ENCODE results near the gene IFNA1. TPM values are rescaled to one million over a fixed set of nuclear protein-coding genes. Genes with fewer than 3 reads are reported as not detected.

The IFNA1 gene
- total and polyA plus RNA-seq, 2 experiments from 2014 or later, result not detected

DNA sequence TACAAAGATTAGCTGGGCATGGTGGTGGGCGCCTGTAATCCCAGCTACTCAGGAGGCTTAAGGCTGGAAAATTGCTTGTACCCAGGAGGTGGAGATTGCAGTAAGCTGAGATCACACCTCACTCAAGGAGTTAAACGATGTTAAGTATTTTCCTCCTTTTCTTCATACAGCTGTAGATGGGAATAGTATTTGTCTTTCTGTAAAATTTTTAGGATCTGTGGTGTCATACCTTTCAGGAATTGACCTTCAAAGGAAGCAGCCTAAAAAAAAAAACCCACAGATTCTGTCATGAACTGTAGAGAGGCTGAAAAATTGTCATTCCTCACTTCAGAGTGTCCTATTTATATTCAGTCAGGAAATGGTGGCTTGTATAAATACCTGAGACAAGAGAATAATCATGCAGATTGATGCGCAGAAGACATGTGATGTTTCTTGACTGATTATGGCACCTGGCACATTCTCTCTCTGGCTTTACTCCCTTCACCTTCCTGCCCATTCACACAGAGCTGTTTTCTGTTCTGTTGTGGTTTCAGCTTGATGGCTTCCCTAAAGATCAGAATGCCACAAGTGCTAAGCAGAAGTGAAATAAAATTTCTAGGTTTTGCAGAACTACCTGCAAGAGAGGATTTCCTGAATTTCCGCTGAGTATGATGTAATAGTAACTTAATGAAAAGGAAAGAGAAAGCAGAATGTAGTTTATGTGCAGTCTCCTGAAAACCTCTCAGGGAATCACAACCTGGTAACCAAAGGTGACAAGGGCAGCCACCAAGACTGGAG lies 3.8 kb downstream of the IFNA1 start:
- H3K4me1 ChIP-seq (ENCODE audit: insufficient read depth), result no peaks in the 10 kb centered on the region
- Mint-ChIP-seq H3K4me1 (peaks cover 4% of the 10 kb centered on the region), H3K27ac (no peak overlapping the region), H3K36me3 (ENCODE audit: low read depth) (no peaks in the 10 kb centered on the region), H3K4me3 (no peak overlapping the region), H3K9me3 (no peaks in the 10 kb centered on the region), H3K27me3 (ENCODE audit: insufficient read depth, low read depth, poor library complexity) (peaks cover 2% of the 10 kb centered on the region)
- H3K4me2 ChIP-seq, result no peak overlapping the region
- H3K9me2 ChIP-seq (ENCODE audit: insufficient read depth), result peaks cover 4% of the 10 kb centered on the region; the same call in 1 of the 2 replicates
- no peak overlapping the region for H3K4me3 ChIP-seq
- no peaks in the 10 kb centered on the region for H3K36me3 ChIP-seq (ENCODE audit: insufficient read depth)
- H3K79me2 ChIP-seq (replicated peaks; ENCODE audit: insufficient read depth), result no peaks in the 10 kb centered on the region
- no peak for DNase-seq (ENCODE audit: low spot score)
- no peak overlapping the region for H3K27ac ChIP-seq (ENCODE audit: low read depth)
- H3F3A ChIP-seq (replicated peaks; ENCODE audit: low read depth), result no peaks in the 10 kb centered on the region
- H2AFZ ChIP-seq, result no peak overlapping the region
- TF ChIP-seq EZH2 (IDR thresholded peaks at IDR 0.05; ENCODE audit: low read depth, unreplicated experiment), result no peak
- TF ChIP-seq, protein P1, sequence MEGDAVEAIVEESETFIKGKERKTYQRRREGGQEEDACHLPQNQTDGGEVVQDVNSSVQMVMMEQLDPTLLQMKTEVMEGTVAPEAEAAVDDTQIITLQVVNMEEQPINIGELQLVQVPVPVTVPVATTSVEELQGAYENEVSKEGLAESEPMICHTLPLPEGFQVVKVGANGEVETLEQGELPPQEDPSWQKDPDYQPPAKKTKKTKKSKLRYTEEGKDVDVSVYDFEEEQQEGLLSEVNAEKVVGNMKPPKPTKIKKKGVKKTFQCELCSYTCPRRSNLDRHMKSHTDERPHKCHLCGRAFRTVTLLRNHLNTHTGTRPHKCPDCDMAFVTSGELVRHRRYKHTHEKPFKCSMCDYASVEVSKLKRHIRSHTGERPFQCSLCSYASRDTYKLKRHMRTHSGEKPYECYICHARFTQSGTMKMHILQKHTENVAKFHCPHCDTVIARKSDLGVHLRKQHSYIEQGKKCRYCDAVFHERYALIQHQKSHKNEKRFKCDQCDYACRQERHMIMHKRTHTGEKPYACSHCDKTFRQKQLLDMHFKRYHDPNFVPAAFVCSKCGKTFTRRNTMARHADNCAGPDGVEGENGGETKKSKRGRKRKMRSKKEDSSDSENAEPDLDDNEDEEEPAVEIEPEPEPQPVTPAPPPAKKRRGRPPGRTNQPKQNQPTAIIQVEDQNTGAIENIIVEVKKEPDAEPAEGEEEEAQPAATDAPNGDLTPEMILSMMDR (conservative IDR thresholded peaks at IDR 0.05; ENCODE audit: low read depth in 2 of 2), result no peak
- TF ChIP-seq NANOG (IDR thresholded peaks at IDR 0.05; ENCODE audit: borderline replicate concordance), result no peak
- no peak for TF ChIP-seq CREB1 (CRISPR knock-in tag; IDR thresholded peaks at IDR 0.05; ENCODE audit: low read depth)
- TF ChIP-seq POLR2AphosphoS5 (IDR thresholded peaks at IDR 0.05; ENCODE audit: low read depth), result no peak
- no peak for TF ChIP-seq JUNB (IDR thresholded peaks at IDR 0.05; ENCODE audit: unreplicated experiment)
- no peak for TF ChIP-seq ZNF462 (CRISPR knock-in tag; IDR thresholded peaks at IDR 0.05)
- no peak for TF ChIP-seq EZH2phosphoT487 (IDR thresholded peaks at IDR 0.05; ENCODE audit: unreplicated experiment)
- no peak for TF ChIP-seq ZNF114 (CRISPR knock-in tag; IDR thresholded peaks at IDR 0.05)
- TF ChIP-seq REST (IDR thresholded peaks at IDR 0.05; ENCODE audit: unreplicated experiment), result no peak
- TF ChIP-seq, protein P2, sequence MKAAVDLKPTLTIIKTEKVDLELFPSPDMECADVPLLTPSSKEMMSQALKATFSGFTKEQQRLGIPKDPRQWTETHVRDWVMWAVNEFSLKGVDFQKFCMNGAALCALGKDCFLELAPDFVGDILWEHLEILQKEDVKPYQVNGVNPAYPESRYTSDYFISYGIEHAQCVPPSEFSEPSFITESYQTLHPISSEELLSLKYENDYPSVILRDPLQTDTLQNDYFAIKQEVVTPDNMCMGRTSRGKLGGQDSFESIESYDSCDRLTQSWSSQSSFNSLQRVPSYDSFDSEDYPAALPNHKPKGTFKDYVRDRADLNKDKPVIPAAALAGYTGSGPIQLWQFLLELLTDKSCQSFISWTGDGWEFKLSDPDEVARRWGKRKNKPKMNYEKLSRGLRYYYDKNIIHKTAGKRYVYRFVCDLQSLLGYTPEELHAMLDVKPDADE (IDR thresholded peaks at IDR 0.05), result no peak
- TF ChIP-seq ZNF331 (CRISPR knock-in tag; IDR thresholded peaks at IDR 0.05; ENCODE audit: low read depth), result no peak
- TF ChIP-seq STAT1 (IDR thresholded peaks at IDR 0.05; ENCODE audit: unreplicated experiment), result no peak
- no peaks in the 10 kb centered on the region for H4K20me1 ChIP-seq (replicated peaks; ENCODE audit: insufficient read depth)
- ATAC-seq, result no peak
- no peaks in the 10 kb centered on the region for H3K27me3 ChIP-seq (ENCODE audit: insufficient read depth)

All from GM23338 (cell line).